HEK293T (cell line): Measurements from ENCODE around the gene ZNF764.

ENCODE experiments used
- CTCF ChIA-PET: fragments of 350-600 bp; formaldehyde crosslinking; extraction: SDS; loops from one replicate; lab custom pipeline; 2021; ENCODE audit warnings: antibody characterized with exemption, inconsistent platforms; lab: Yijun Ruan, JAX
- POLR2A ChIA-PET: fragments of 350-600 bp; formaldehyde crosslinking; extraction: SDS; loops from one replicate; lab custom pipeline; 2020; ENCODE audit warnings: antibody characterized with exemption, inconsistent platforms; lab: Yijun Ruan, JAX
- DNase-seq: peaks from one replicate; pipeline ENCODE4 v3.0.0; 2012; ENCODE audit warnings: mixed read lengths; ENCODE audit errors: extremely low spot score
- ARNT ChIP-seq: fragments of 450-650 bp; IDR thresholded peaks from 2 replicates; pipeline ENCODE4 v1.6.1; 2017; ENCODE audit warnings: mild to moderate bottlenecking
- BHLHE40 ChIP-seq: fragments of 450-650 bp; IDR thresholded peaks from 2 replicates; pipeline ENCODE4 v1.6.1; 2016; ENCODE audit warnings: mild to moderate bottlenecking, moderate library complexity, borderline replicate concordance
- ELF4 ChIP-seq: fragments of 450-650 bp; IDR thresholded peaks from 2 replicates; pipeline ENCODE4 v1.6.1; 2017; ENCODE audit warnings: antibody characterized with exemption
- FOXA1 ChIP-seq: fragments of 450-650 bp; IDR thresholded peaks from 2 replicates; pipeline ENCODE4 v1.6.1; 2016; ENCODE audit warnings: mild to moderate bottlenecking
- FOXK2 ChIP-seq: fragments of 450-650 bp; IDR thresholded peaks from 2 replicates; pipeline ENCODE4 v1.6.1; 2016; ENCODE audit warnings: mild to moderate bottlenecking
- FOXM1 ChIP-seq: fragments of 450-650 bp; IDR thresholded peaks from 2 replicates; pipeline ENCODE4 v1.6.1; 2017; ENCODE audit warnings: mild to moderate bottlenecking, borderline replicate concordance
- HDGF ChIP-seq: fragments of 450-650 bp; IDR thresholded peaks from 2 replicates; pipeline ENCODE4 v1.6.1; 2017; ENCODE audit warnings: antibody characterized with exemption, borderline replicate concordance
- L3MBTL2 ChIP-seq: fragments of 450-650 bp; conservative IDR thresholded peaks from 2 replicates; pipeline ENCODE4 v1.6.1; 2016; ENCODE audit warnings: mild to moderate bottlenecking
- LEF1 ChIP-seq: fragments of 450-650 bp; IDR thresholded peaks from 2 replicates; pipeline ENCODE4 v1.6.1; 2017; ENCODE audit warnings: mild to moderate bottlenecking, borderline replicate concordance
- NFRKB ChIP-seq: fragments of 450-650 bp; IDR thresholded peaks from 2 replicates; pipeline ENCODE4 v1.6.1; 2016; ENCODE audit warnings: mild to moderate bottlenecking, moderate library complexity
- PKNOX1 ChIP-seq: fragments of 450-650 bp; IDR thresholded peaks from 2 replicates; pipeline ENCODE4 v1.6.1; 2016
- SP1 ChIP-seq: fragments of 450-650 bp; IDR thresholded peaks from 2 replicates; pipeline ENCODE4 v1.6.1; 2017
- SUZ12 ChIP-seq: fragments of 450-650 bp; IDR thresholded peaks from 2 replicates; pipeline ENCODE4 v1.6.1; 2016; ENCODE audit warnings: mild to moderate bottlenecking
- TARDBP ChIP-seq: fragments of 450-650 bp; IDR thresholded peaks from 2 replicates; pipeline ENCODE4 v1.6.1; 2016
- ZNF384 ChIP-seq: fragments of 450-650 bp; IDR thresholded peaks from 2 replicates; pipeline ENCODE4 v1.6.1; 2016

Gene ZNF764

GRCh38 chr16:30557957-30558788 lies at the start of gene ZNF764:
Gene ZNF764, minus strand, starts transcription at chr16:30558374. Its CDS starts 192 bp downstream, at chr16:30558182.
- TF ChIP-seq HDGF (0 out of 2 replicates have a peak, but pooled peaks have one; percentile 71), L3MBTL2 (peak; percentile 29; the same call in 1 of the 2 replicates), TARDBP (no peak)
- peak; percentile 98 for DNase-seq
- POLR2A ChIA-PET, result interaction anchor here (0.6 to 3.3 kb wide), 44 partner anchors 9 to 430 kb away, joined by 3 to 181 read pairs (median 4); partner anchors contain the start of genes DCTPP1, PRR14, ZNF688 and ZNF689
- CTCF ChIA-PET, result interaction anchor here (0.6 to 2.4 kb wide), 11 partner anchors 9 to 128 kb away, joined by 3 to 19 read pairs (median 4); partner anchors contain the start of genes DCTPP1, ZNF688 and ZNF747

DNA sequence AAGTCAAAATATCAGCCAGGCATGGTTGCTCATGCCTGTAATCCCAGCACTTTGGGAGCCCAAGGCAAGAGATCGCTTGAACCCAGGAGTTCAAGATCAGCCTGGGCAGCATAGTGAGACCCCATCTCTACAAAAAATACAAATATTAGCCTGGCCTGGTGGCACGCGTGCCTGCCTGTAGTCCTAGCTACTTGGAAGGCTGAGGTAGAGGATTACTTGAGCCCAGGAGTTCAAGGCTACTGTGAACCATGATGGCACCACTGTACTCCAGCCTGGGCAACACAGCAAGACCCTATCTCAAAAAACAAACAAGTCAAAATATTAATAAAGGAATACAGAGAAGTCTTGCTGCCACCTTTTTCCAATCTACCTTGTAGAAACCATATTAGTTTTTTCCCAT lies 47.8 kb upstream of the ZNF764 start:
- CTCF ChIA-PET, result interaction anchor here (1.2 to 1.5 kb wide), 2 partner anchors 8 to 10 kb away, joined by 4 to 7 read pairs; no protein-coding TSS in a partner anchor
- DNase-seq, result no peak
- POLR2A ChIA-PET, result interaction anchor here (1.0 to 1.7 kb wide), 3 partner anchors 28 to 67 kb away, joined by 3 to 5 read pairs (median 3); partner anchors contain the start of gene ZNF688
- no peak for TF ChIP-seq LEF1
- no peak for TF ChIP-seq ARNT
- TF ChIP-seq FOXK2, result no peak
- no peak for TF ChIP-seq SUZ12
- no peak for TF ChIP-seq L3MBTL2

DNA sequence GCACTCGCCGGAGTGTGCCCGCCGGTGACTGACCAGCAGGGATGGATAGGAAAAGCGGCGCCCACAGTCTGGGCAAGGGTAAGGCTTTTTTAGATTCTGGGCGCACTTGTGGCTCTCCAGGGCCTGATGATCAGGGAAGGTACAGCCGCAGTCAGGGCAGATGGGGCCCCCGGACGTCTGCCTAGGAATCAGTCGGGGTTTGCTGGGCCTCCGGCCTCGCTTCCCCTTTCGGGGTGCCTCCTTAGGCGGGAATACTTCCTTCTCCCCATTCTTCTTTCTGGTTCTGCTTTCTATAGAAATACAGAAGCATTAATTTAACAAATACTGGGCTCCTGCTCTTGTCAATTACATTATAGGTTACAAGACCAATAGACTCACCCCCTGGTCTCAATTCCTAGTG lies 47.0 kb upstream of the ZNF764 start:
- POLR2A ChIA-PET, result interaction anchor here (1.0 to 1.9 kb wide), 3 partner anchors 29 to 68 kb away, joined by 3 to 5 read pairs (median 3); partner anchors contain the start of gene ZNF688
- TF ChIP-seq BHLHE40, result no peak
- TF ChIP-seq L3MBTL2, result no peak
- no peak for TF ChIP-seq NFRKB
- no peak for DNase-seq
- CTCF ChIA-PET, result no interaction called here

- DNase-seq, result no peak
- ChIA-PET CTCF (interaction anchor here (1.4 to 2.8 kb wide), 2 partner anchors 11 to 25 kb away, joined by 3 to 11 read pairs; no protein-coding TSS in a partner anchor), POLR2A (interaction anchor here (1.0 to 1.9 kb wide), 3 partner anchors 11 to 46 kb away, joined by 3 to 5 read pairs (median 4); partner anchors contain the start of genes ZNF688 and ZNF764)
- TF ChIP-seq TARDBP (no peak), FOXA1 (no peak), BHLHE40 (no peak), L3MBTL2 (no peak), FOXK2 (no peak), FOXM1 (no peak), NFRKB (no peak), HDGF (no peak), ZNF384 (no peak), SP1 (no peak), ELF4 (no peak), PKNOX1 (no peak), SUZ12 (no peak), ARNT (no peak), LEF1 (no peak)
Measured at GRCh38 chr16:30604316-30604947, 46.3 kb upstream of the ZNF764 start.

DNA sequence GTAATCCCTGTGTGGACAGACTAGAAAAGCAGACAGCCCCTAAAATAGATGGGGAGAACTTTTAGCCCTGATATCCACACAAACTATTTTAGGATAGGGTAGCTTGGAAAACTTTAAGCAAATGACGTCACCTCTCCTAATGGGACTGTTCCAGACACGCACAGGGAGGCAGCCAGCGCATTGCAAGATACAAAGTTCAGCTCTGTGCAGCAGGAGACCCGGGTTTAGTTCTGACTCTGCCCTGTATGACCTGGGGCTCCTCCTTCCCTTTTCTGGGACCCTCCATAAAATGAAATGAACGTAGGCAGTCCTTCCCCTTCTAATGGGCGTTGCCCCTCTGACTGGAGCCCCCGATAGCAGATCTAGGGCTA lies 45.8 kb upstream of the ZNF764 start:
- ChIA-PET CTCF (interaction anchor here (1.4 to 2.8 kb wide), 2 partner anchors 12 to 26 kb away, joined by 3 to 11 read pairs; no protein-coding TSS in a partner anchor), POLR2A (interaction anchor here (1.0 to 1.9 kb wide), 3 partner anchors 11 to 46 kb away, joined by 3 to 5 read pairs (median 4); partner anchors contain the start of genes ZNF688 and ZNF764)
- no peak for TF ChIP-seq SUZ12
- no peak for TF ChIP-seq BHLHE40
- no peak for TF ChIP-seq LEF1
- TF ChIP-seq FOXK2, result no peak
- no peak for TF ChIP-seq ARNT
- no peak for TF ChIP-seq FOXA1
- TF ChIP-seq SP1, result no peak
- no peak for TF ChIP-seq NFRKB
- no peak for DNase-seq

DNA sequence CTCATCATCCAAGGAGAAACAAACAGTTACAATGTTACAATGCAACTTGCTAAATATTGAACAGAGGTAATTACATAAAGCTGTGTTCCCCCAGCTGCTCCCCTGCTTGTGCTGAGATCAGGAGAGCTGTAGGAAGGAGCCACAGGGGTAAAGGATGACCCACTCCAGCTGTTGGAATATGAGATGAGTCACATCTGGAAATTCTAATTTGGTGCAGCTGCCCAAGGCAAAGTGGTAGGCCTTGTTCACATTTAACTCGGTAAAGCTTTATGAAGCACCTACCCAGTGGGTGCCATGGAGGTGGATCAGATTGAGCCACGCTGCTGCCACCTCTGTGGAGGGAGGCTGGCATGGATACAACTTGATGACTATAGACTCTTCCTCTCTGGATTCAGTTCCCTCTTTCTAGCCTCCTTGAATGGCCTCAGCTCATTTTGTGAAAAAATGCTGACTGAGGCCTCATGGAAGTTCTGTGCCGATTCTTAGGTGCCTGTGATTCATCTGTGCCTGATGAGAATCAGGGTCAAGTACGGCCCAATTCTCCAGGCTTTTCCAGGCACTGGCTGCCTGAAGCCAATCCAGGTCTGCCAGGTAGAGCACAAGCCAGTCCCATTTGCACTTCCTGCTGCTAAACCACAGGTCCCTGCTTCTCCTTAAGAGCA lies 44.6 kb upstream of the ZNF764 start:
- ChIA-PET POLR2A (interaction anchor here (0.7 to 3.6 kb wide), 13 partner anchors 7 to 196 kb away, joined by 3 to 25 read pairs (median 4); partner anchors contain the start of genes DCTPP1, ZNF688, ZNF689 and ZNF747), CTCF (interaction anchor here (1.0 to 2.8 kb wide), 3 partner anchors 13 to 37 kb away, joined by 3 to 11 read pairs (median 3); no protein-coding TSS in a partner anchor)
- TF ChIP-seq BHLHE40 (no peak), FOXA1 (no peak), TARDBP (no peak), NFRKB (no peak), SUZ12 (no peak), LEF1 (no peak)
- DNase-seq, result no peak
